Testis (tissue), 2 donors: ENCODE results near the gene MED13.

Experiments
- CTCF ChIP-seq, 3 experiments: fragments of 450-650 bp in 2 of 3; fragments of 200-600 bp in 1 of 3; sonication (generic) in 1 of 3; IDR thresholded peaks; one replicate each; pipeline ENCODE4 v1.5.1; 2016 to 2019; ENCODE audit warnings: antibody characterized with exemption in 3 of 3, mild to moderate bottlenecking in 2 of 3, moderate library complexity in 1 of 3
- POLR2A ChIP-seq: fragments of 450-650 bp; IDR thresholded peaks from one replicate; pipeline ENCODE4 v1.6.1; 2017; ENCODE audit warnings: antibody characterized with exemption, mild to moderate bottlenecking, moderate library complexity

GRCh38 chr17:62043140-62043539 lies 21.9 kb downstream of the MED13 start:
- TF ChIP-seq CTCF (IDR thresholded peaks at IDR 0.05), result no peak
- TF ChIP-seq POLR2A, result no peak
